ENCODE measurements around the gene MYO5A.

DNA sequence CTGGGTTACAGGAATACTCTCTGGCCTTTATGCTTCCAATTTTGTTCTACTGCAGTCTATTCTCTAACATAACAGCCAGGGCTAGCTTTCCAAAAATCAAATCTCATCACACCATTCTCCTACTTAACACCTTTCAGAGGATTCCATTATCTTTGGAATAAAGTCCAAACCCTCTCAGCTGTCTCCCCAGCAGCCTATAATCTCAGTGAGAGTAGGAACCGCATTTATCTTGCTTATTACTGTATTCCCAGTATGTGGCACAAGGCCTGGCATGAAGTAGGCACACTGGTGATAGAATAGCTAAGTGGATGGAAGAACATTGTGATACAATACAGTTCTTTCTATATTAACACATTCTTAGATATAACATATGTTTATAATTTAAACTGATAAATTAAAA lies 184.1 kb downstream of the MYO5A start:
- TF ChIP-seq, protein P1, sequence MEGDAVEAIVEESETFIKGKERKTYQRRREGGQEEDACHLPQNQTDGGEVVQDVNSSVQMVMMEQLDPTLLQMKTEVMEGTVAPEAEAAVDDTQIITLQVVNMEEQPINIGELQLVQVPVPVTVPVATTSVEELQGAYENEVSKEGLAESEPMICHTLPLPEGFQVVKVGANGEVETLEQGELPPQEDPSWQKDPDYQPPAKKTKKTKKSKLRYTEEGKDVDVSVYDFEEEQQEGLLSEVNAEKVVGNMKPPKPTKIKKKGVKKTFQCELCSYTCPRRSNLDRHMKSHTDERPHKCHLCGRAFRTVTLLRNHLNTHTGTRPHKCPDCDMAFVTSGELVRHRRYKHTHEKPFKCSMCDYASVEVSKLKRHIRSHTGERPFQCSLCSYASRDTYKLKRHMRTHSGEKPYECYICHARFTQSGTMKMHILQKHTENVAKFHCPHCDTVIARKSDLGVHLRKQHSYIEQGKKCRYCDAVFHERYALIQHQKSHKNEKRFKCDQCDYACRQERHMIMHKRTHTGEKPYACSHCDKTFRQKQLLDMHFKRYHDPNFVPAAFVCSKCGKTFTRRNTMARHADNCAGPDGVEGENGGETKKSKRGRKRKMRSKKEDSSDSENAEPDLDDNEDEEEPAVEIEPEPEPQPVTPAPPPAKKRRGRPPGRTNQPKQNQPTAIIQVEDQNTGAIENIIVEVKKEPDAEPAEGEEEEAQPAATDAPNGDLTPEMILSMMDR (conservative IDR thresholded peaks at IDR 0.05 in 1 of 2, IDR thresholded peaks at IDR 0.05 in 1 of 2; ENCODE audit: low read depth in 1 of 2, low read length in 2 of 2), result no peak
- TF ChIP-seq EZH2 (IDR thresholded peaks at IDR 0.05; ENCODE audit: low read length, missing control alignments), result no peak

Measured in fibroblast of lung (primary cell).